HepG2 (cell line): ENCODE measurements around the gene LITAFD. TPM values are rescaled to one million over a fixed set of nuclear protein-coding genes. Genes with fewer than 3 reads are reported as not detected.

Experiments
- ASH2L ChIP-seq: fragments of 300-600, 200-600 bp; sonication (generic); IDR thresholded peaks from 2 replicates; pipeline ENCODE4 v1.7.0; 2017; ENCODE audit warnings: low read depth, mild to moderate bottlenecking, moderate library complexity, mixed read lengths, low read length; ENCODE audit not compliant: insufficient read length
- FOXK1 ChIP-seq: sonication (generic); formaldehyde crosslinking; IDR thresholded peaks from 2 replicates; pipeline ENCODE4 v1.4.0; 2020; ENCODE audit warnings: low read depth, missing genetic modification reagents, borderline replicate concordance
- GABPA ChIP-seq, 2 experiments: IDR thresholded peaks; 2 replicates each; pipeline ENCODE4 v1.6.1; 2011 to 2016; ENCODE audit warnings: low read depth in 2 of 2, low read length in 1 of 2, missing biosample characterization in 1 of 2, missing genetic modification characterization in 1 of 2
- GATAD1 ChIP-seq: IDR thresholded peaks from 2 replicates; pipeline ENCODE4 v1.6.1; 2016; ENCODE audit warnings: missing genetic modification reagents, missing compliant biosample characterization
- IKZF1 ChIP-seq: fragments of 450-650 bp; IDR thresholded peaks from 2 replicates; pipeline ENCODE4 v1.7.1; 2016
- ISL2 ChIP-seq: sonication (generic); formaldehyde crosslinking; IDR thresholded peaks from 2 replicates; pipeline ENCODE4 v1.5.0; 2020; ENCODE audit warnings: missing genetic modification reagents
- JDP2 ChIP-seq: sonication (generic); formaldehyde crosslinking; IDR thresholded peaks from 2 replicates; pipeline ENCODE4 v1.8.1; 2022; ENCODE audit warnings: missing genetic modification reagents, borderline replicate concordance
- RFX5 ChIP-seq: IDR thresholded peaks from 2 replicates; pipeline ENCODE4 v1.6.1; 2011; ENCODE audit warnings: low read depth, low read length, improper control_type of control experiment
- ZFP1 ChIP-seq: IDR thresholded peaks from 2 replicates; pipeline ENCODE4 v1.6.1; 2016
- ZFX ChIP-seq: sonication (generic); formaldehyde crosslinking; IDR thresholded peaks from 2 replicates; pipeline ENCODE4 v1.4.0; 2020; ENCODE audit warnings: mild to moderate bottlenecking, low read depth, missing genetic modification reagents, moderate library complexity
- ZNF121 ChIP-seq: sonication (generic); formaldehyde crosslinking; IDR thresholded peaks from 2 replicates; pipeline ENCODE4 v1.5.0; 2020; ENCODE audit warnings: mild to moderate bottlenecking, missing genetic modification reagents
- ZNF263 ChIP-seq: sonication (generic); formaldehyde crosslinking; IDR thresholded peaks from 2 replicates; pipeline ENCODE4 v1.4.0; 2020; ENCODE audit warnings: missing genetic modification reagents
- ZNF292 ChIP-seq: sonication (generic); formaldehyde crosslinking; IDR thresholded peaks from 2 replicates; pipeline ENCODE4 v1.8.1; 2022; ENCODE audit warnings: mild to moderate bottlenecking, low read depth, missing genetic modification reagents, borderline replicate concordance
- ZNF343 ChIP-seq: sonication (generic); formaldehyde crosslinking; IDR thresholded peaks from 2 replicates; pipeline ENCODE4 v1.4.0; 2020; ENCODE audit warnings: mild to moderate bottlenecking, missing genetic modification reagents
- ZNF556 ChIP-seq: sonication (generic); formaldehyde crosslinking; IDR thresholded peaks from 2 replicates; pipeline ENCODE4 v1.4.0; 2020; ENCODE audit warnings: mild to moderate bottlenecking, missing genetic modification reagents, borderline replicate concordance
- ZNF614 ChIP-seq: IDR thresholded peaks from 2 replicates; pipeline ENCODE4 v1.6.1; 2018; ENCODE audit warnings: missing biosample characterization, missing genetic modification reagents, inconsistent platforms, borderline replicate concordance
- ZNF619 ChIP-seq: sonication (generic); formaldehyde crosslinking; IDR thresholded peaks from 2 replicates; pipeline ENCODE4 v1.4.0; 2020; ENCODE audit warnings: mild to moderate bottlenecking, missing genetic modification reagents
- ZNF660 ChIP-seq: sonication (generic); formaldehyde crosslinking; IDR thresholded peaks from 2 replicates; pipeline ENCODE4 v1.5.1; 2020; ENCODE audit warnings: mild to moderate bottlenecking, low read depth, missing genetic modification reagents, borderline replicate concordance
- ZNF773 ChIP-seq: sonication (generic); formaldehyde crosslinking; IDR thresholded peaks from 2 replicates; pipeline ENCODE4 v1.4.0; 2020; ENCODE audit warnings: missing genetic modification reagents, borderline replicate concordance
- ZSCAN29 ChIP-seq: sonication (generic); formaldehyde crosslinking; conservative IDR thresholded peaks from 2 replicates; pipeline ENCODE4 v1.4.0; 2020; ENCODE audit warnings: mild to moderate bottlenecking, missing genetic modification reagents
- polyA plus RNA-seq, 8 experiments: library from polyadenylated mRNA; depleted of rRNA in 3 of 8; stranded (reverse) in 7 of 8; unstranded in 1 of 8; fragments of >200 nt; fragmentation: Illumina TruSeq in 4 of 8; extraction: Trizol in 4 of 8; gene quantifications; 2 replicates each; pipeline versions ENCODE4 v1.2.1 to v1.2.3, GENCODE V29; 2011 to 2016; ENCODE audit warnings: low read depth in 4 of 8, missing spikeins in 1 of 8, mixed read lengths in 1 of 8; ENCODE audit not compliant: insufficient read depth in 1 of 8
- total RNA-seq, 5 experiments: library from RNA; depleted of rRNA; stranded (reverse); fragments of >200 nt; fragmentation: Illumina TruSeq; extraction: Trizol; gene quantifications; 2 replicates each; pipeline ENCODE4 v1.2.3, GENCODE V29; 2016; ENCODE audit warnings: low read depth in 1 of 5
- TF ChIP-seq, protein P1 (sequence below): sonication (generic); formaldehyde crosslinking; conservative IDR thresholded peaks from 2 replicates; pipeline ENCODE4 v1.4.0; 2020; ENCODE audit warnings: missing genetic modification reagents
- TF ChIP-seq, protein P2 (sequence below): sonication (generic); formaldehyde crosslinking; IDR thresholded peaks from 2 replicates; pipeline ENCODE4 v1.4.0; 2020; ENCODE audit warnings: missing genetic modification reagents, borderline replicate concordance
- TF ChIP-seq, protein P3 (sequence below): IDR thresholded peaks from 2 replicates; pipeline ENCODE4 v1.6.1; 2016; ENCODE audit warnings: missing compliant biosample characterization, missing genetic modification reagents, borderline replicate concordance
- TF ChIP-seq, protein P4 (sequence below): IDR thresholded peaks from 2 replicates; pipeline ENCODE4 v1.6.1; 2016; ENCODE audit warnings: missing genetic modification reagents, missing compliant biosample characterization

LITAFD gene
- total and polyA plus RNA-seq, 2 of the 13 experiments (the other 11 are each of a cell fraction or from before 2014, with no cell fraction given), result not detected

DNA sequence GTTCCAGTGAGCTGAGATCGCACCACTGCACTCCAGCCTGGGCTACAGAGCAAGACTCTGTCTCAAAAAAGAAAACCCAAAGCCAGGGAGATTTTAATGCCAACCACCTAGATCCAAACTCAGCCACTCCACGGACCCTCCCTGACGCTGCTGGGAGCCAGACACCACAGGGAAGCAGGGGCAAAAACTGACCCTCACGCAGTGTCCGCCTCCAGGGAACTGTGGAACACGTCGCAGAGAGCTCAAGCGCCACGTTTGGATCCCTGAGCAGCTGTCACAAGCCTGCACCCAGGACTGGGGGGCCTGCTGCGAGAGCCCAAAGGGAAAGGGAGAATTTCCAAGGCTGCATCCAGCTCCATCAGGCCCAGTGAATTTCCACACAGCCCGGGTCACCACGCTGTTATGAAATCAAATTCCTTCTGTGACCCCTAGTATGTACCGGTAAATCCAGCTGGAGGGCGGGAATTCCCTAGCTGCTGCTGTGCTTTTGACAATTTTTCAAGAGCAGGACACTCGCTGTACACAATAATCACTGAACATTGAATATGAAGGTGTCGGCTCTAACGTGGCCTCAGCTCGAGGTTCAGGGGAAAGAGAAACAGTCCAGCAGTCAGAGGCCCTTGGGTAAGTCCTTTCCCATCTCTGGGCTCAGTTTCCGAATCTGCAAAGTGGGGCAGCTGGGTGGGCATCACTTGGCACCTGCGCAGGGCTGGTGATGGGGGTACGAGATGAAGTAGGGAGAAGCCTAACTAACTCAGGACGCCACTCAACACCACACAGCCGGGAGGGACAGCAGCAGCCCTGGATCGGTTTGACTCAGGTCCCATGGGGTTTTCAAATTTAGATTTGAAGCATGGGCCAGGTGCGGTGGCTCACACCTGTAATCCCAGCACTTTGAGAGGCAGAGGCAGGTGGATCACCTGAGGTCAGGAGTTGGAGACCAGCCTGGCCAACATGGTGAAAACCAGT is 22.0 kb upstream of the LITAFD start (continued):
- TF ChIP-seq ZFP1 (CRISPR knock-in tag), result peak; percentile 89; the same call in 1 of the 2 replicates
- TF ChIP-seq ZNF292 (CRISPR knock-in tag), result peak; percentile 89; the same call in 1 of the 2 replicates
- TF ChIP-seq ZNF660 (CRISPR knock-in tag), result no peak
- TF ChIP-seq GATAD1 (CRISPR knock-in tag), result no peak
- TF ChIP-seq, protein P1, sequence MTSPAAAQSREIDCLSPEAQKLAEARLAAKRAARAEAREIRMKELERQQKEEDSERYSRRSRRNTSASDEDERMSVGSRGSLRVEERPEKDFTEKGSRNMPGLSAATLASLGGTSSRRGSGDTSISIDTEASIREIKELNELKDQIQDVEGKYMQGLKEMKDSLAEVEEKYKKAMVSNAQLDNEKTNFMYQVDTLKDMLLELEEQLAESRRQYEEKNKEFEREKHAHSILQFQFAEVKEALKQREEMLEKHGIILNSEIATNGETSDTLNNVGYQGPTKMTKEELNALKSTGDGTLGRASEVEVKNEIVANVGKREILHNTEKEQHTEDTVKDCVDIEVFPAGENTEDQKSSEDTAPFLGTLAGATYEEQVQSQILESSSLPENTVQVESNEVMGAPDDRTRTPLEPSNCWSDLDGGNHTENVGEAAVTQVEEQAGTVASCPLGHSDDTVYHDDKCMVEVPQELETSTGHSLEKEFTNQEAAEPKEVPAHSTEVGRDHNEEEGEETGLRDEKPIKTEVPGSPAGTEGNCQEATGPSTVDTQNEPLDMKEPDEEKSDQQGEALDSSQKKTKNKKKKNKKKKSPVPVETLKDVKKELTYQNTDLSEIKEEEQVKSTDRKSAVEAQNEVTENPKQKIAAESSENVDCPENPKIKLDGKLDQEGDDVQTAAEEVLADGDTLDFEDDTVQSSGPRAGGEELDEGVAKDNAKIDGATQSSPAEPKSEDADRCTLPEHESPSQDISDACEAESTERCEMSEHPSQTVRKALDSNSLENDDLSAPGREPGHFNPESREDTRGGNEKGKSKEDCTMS, result no peak
- peak; percentile 88; the same call in 1 of the 2 replicates for TF ChIP-seq FOXK1 (CRISPR knock-in tag)
- no peak; the same call in 1 of the 2 replicates for TF ChIP-seq ZNF263 (CRISPR knock-in tag)
- TF ChIP-seq ZNF614 (CRISPR knock-in tag), result peak; percentile 95; the same call in 1 of the 2 replicates
- TF ChIP-seq, protein P2, sequence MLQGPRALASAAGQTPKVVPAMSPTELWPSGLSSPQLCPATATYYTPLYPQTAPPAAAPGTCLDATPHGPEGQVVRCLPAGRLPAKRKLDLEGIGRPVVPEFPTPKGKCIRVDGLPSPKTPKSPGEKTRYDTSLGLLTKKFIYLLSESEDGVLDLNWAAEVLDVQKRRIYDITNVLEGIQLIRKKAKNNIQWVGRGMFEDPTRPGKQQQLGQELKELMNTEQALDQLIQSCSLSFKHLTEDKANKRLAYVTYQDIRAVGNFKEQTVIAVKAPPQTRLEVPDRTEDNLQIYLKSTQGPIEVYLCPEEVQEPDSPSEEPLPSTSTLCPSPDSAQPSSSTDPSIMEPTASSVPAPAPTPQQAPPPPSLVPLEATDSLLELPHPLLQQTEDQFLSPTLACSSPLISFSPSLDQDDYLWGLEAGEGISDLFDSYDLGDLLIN, result no peak
- no peak for TF ChIP-seq JDP2 (CRISPR knock-in tag)
- TF ChIP-seq GABPA (IDR thresholded peaks at IDR 0.05; ENCODE audit: low read depth, low read length), result no peak
- TF ChIP-seq GABPA (CRISPR knock-in tag; IDR thresholded peaks at IDR 0.05; ENCODE audit: low read depth), result no peak
- no peak for TF ChIP-seq IKZF1
- TF ChIP-seq, protein P3, sequence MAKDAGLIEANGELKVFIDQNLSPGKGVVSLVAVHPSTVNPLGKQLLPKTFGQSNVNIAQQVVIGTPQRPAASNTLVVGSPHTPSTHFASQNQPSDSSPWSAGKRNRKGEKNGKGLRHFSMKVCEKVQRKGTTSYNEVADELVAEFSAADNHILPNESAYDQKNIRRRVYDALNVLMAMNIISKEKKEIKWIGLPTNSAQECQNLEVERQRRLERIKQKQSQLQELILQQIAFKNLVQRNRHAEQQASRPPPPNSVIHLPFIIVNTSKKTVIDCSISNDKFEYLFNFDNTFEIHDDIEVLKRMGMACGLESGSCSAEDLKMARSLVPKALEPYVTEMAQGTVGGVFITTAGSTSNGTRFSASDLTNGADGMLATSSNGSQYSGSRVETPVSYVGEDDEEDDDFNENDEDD (CRISPR knock-in tag), result peak; percentile 94
- TF ChIP-seq ZNF773, result peak; percentile 55; the same call in 1 of the 2 replicates
- TF ChIP-seq ZNF343 (CRISPR knock-in tag), result no peak; the same call in 1 of the 2 replicates
- peak; percentile 80; the same call in 1 of the 2 replicates for TF ChIP-seq ZNF619 (CRISPR knock-in tag)
- TF ChIP-seq, protein P4, sequence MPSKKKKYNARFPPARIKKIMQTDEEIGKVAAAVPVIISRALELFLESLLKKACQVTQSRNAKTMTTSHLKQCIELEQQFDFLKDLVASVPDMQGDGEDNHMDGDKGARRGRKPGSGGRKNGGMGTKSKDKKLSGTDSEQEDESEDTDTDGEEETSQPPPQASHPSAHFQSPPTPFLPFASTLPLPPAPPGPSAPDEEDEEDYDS (CRISPR knock-in tag), result no peak
- peak; percentile 68; the same call in 1 of the 2 replicates for TF ChIP-seq ZNF556 (CRISPR knock-in tag)
- no peak for TF ChIP-seq ASH2L
- TF ChIP-seq ZNF121 (CRISPR knock-in tag), result peak; percentile 71
- TF ChIP-seq ISL2 (CRISPR knock-in tag), result peak; percentile 77
- no peak for TF ChIP-seq ZSCAN29 (CRISPR knock-in tag)
- peak; percentile 65 for TF ChIP-seq ZFX
- TF ChIP-seq RFX5, result no peak
